ENCODE data around the gene NAV2. TPM values are rescaled to one million over a fixed set of nuclear protein-coding genes. Genes with fewer than 3 reads are reported as not detected.

The NAV2 gene
- total RNA-seq, 1 experiment from 2014 or later, result 46.3 TPM

- H3K4me1 ChIP-seq (ENCODE audit: insufficient read depth, low read length), result no peaks in the 10 kb centered on the region
- H3K79me2 ChIP-seq (ENCODE audit: insufficient read depth, low read length), result no peaks in the 10 kb centered on the region
- TF ChIP-seq, protein P1, sequence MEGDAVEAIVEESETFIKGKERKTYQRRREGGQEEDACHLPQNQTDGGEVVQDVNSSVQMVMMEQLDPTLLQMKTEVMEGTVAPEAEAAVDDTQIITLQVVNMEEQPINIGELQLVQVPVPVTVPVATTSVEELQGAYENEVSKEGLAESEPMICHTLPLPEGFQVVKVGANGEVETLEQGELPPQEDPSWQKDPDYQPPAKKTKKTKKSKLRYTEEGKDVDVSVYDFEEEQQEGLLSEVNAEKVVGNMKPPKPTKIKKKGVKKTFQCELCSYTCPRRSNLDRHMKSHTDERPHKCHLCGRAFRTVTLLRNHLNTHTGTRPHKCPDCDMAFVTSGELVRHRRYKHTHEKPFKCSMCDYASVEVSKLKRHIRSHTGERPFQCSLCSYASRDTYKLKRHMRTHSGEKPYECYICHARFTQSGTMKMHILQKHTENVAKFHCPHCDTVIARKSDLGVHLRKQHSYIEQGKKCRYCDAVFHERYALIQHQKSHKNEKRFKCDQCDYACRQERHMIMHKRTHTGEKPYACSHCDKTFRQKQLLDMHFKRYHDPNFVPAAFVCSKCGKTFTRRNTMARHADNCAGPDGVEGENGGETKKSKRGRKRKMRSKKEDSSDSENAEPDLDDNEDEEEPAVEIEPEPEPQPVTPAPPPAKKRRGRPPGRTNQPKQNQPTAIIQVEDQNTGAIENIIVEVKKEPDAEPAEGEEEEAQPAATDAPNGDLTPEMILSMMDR (conservative IDR thresholded peaks at IDR 0.05), result no peak
- no peak for DNase-seq
- WGBS (ENCODE audit: extremely low coverage, insufficient read length, low lambda C conversion rate), result no CpG with 5 or more reads among the region's 5 CpGs
- H2AK5ac ChIP-seq (ENCODE audit: insufficient read length, low read length), result no peak overlapping the region
- H3K4ac ChIP-seq (ENCODE audit: low read depth, low read length), result no peak overlapping the region
- no peak overlapping the region for H3K9ac ChIP-seq (ENCODE audit: extremely low read depth, insufficient read length, low read length)
- Mint-ChIP-seq H3K4me1 (peaks cover 6 to 14% of the 10 kb centered on the region in 2 experiments), H3K36me3 (ENCODE audit: insufficient read depth in 1 of 3, low read depth in 3 of 3) (peaks cover 28 to 64% (median 61%) of the 10 kb centered on the region in 3 experiments; a peak in 6 of 7 replicates), H3K9me3 (0 out of 5 replicates have a peak, but pooled peaks cover 0 to 3% of the 10 kb centered on the region in 2 experiments), H3K4me3 (no peak overlapping the region), H3K27me3 (ENCODE audit: low read depth) (no peaks in the 10 kb centered on the region), H3K27ac (peak overlapping the region in 1 of 3 experiments; percentile 66; a peak in 1 of 7 replicates)
- H2BK12ac ChIP-seq (ENCODE audit: insufficient read length, low read depth, low read length), result no peak overlapping the region
- H3K23ac ChIP-seq (ENCODE audit: insufficient read length, low read depth, low read length), result no peak overlapping the region
- no peak overlapping the region for H4K5ac ChIP-seq (ENCODE audit: insufficient read length, low read depth, low read length)
- no peaks in the 10 kb centered on the region for H3K23me2 ChIP-seq (ENCODE audit: insufficient read length, low read depth, low read length, poor library complexity, severe bottlenecking)
- H3K27ac ChIP-seq (ENCODE audit: insufficient read length, low read depth, low read length), result no peak overlapping the region
- no peak overlapping the region for H4K8ac ChIP-seq (replicated peaks; ENCODE audit: insufficient read length, low read depth, low read length)
- no peak overlapping the region for H2BK5ac ChIP-seq (ENCODE audit: insufficient read length, low read length)
- no peaks in the 10 kb centered on the region for H3K27me3 ChIP-seq (ENCODE audit: insufficient read depth, low read length)
- no peaks in the 10 kb centered on the region for H3K79me1 ChIP-seq (ENCODE audit: insufficient read depth, low read depth, low read length, poor library complexity, severe bottlenecking)
- H2BK120ac ChIP-seq (ENCODE audit: low read depth, low read length, poor library complexity, severe bottlenecking), result no peak overlapping the region
- no peak overlapping the region for H3K18ac ChIP-seq (ENCODE audit: insufficient read length, low read depth, low read length)
- H3T11ph ChIP-seq (ENCODE audit: low read length), result no peak overlapping the region
- H4K20me1 ChIP-seq (ENCODE audit: control insufficient read depth, insufficient read depth, insufficient read length), result no peaks in the 10 kb centered on the region
- no peak overlapping the region for H3K14ac ChIP-seq (ENCODE audit: insufficient read depth, low read length)
- H3K9me3 ChIP-seq (ENCODE audit: control insufficient read depth, low read depth, low read length), result no peaks in the 10 kb centered on the region
- H2BK20ac ChIP-seq (ENCODE audit: low read depth, low read length, poor library complexity, severe bottlenecking), result no peak overlapping the region
- H4K91ac ChIP-seq (ENCODE audit: insufficient read length, low read depth, low read length), result no peak overlapping the region
- no peak overlapping the region for H2AFZ ChIP-seq (ENCODE audit: low read length)
- H2BK15ac ChIP-seq (ENCODE audit: low read depth, low read length), result no peak overlapping the region
- H3K4me2 ChIP-seq (ENCODE audit: insufficient read depth, insufficient read length, low read length), result no peak overlapping the region
- no peak overlapping the region for H3K56ac ChIP-seq (ENCODE audit: insufficient read length, low read depth, low read length)
Observed at GRCh38 chr11:19895776-19896175, 183.1 kb downstream of the NAV2 start.
